Endodermal cell (in vitro differentiated cells): Measurements from ENCODE around the gene SEC11A. TPM values are rescaled to one million over a fixed set of nuclear protein-coding genes. Genes with fewer than 3 reads are reported as not detected.

Experiments used
- DNase-seq: peaks from one replicate; pipeline ENCODE4 v3.0.0-alpha.2; 2017
- H3K27ac ChIP-seq: 2 replicates; pipeline ENCODE4 v1.5.1; 2013; ENCODE audit warnings: mild to moderate bottlenecking, low read depth, low read length, moderate library complexity
- H3K27me3 ChIP-seq: 2 replicates; pipeline ENCODE4 v1.6.1; 2013; ENCODE audit warnings: mild to moderate bottlenecking, low read length, moderate library complexity; ENCODE audit not compliant: insufficient read depth, control insufficient read depth, poor library complexity, severe bottlenecking
- H3K36me3 ChIP-seq: 2 replicates; pipeline ENCODE4 v1.7.0; 2013; ENCODE audit warnings: mild to moderate bottlenecking, low read length, moderate library complexity; ENCODE audit not compliant: control insufficient read depth, insufficient read depth
- H3K4me1 ChIP-seq: one replicate; pipeline ENCODE4 v1.7.0; 2013; ENCODE audit warnings: low read length; ENCODE audit not compliant: control insufficient read depth, insufficient read depth
- H3K4me3 ChIP-seq: 2 replicates; pipeline ENCODE4 v1.5.1; 2013; ENCODE audit warnings: mild to moderate bottlenecking, low read length, moderate library complexity
- H3K9ac ChIP-seq: 2 replicates; pipeline ENCODE4 v1.6.1; 2013; ENCODE audit warnings: mild to moderate bottlenecking, low read length, moderate library complexity; ENCODE audit not compliant: poor library complexity, severe bottlenecking; ENCODE audit errors: extremely low read depth
- H3K9me3 ChIP-seq: 2 replicates; pipeline ENCODE4 v1.6.1; 2013; ENCODE audit warnings: mild to moderate bottlenecking, low read length, moderate library complexity; ENCODE audit not compliant: control insufficient read depth
- H3K27ac Mint-ChIP-seq: 2 replicates; pipeline ENCODE4 v1.8.0; 2020; ENCODE audit warnings: mixed read lengths
- H3K27me3 Mint-ChIP-seq: 2 replicates; pipeline ENCODE4 v1.8.0; 2021; ENCODE audit warnings: mild to moderate bottlenecking, mixed read lengths; ENCODE audit not compliant: insufficient read depth
- H3K36me3 Mint-ChIP-seq: 2 replicates; pipeline ENCODE4 v1.8.0; 2020; ENCODE audit warnings: low read depth, mixed read lengths
- H3K4me1 Mint-ChIP-seq: 2 replicates; pipeline ENCODE4 v1.8.0; 2020; ENCODE audit warnings: mixed read lengths
- H3K4me3 Mint-ChIP-seq: 2 replicates; pipeline ENCODE4 v1.8.0; 2020; ENCODE audit warnings: mild to moderate bottlenecking, moderate library complexity, mixed read lengths
- H3K9me3 Mint-ChIP-seq: 2 replicates; pipeline ENCODE4 v1.8.0; 2020; ENCODE audit warnings: mild to moderate bottlenecking, mixed read lengths
- CTCF ChIP-seq: fragments of 200-600 bp; sonication (generic); conservative IDR thresholded peaks from 2 replicates; pipeline ENCODE4 v1.5.0; 2021; ENCODE audit warnings: antibody characterized with exemption, mild to moderate bottlenecking
- WGBS, 2 experiments: methylation state at CpG; one replicate each; pipeline versions ENCODE4 v1.1.5 to v1.1.7; 2013; ENCODE audit warnings: missing lambda C conversion rate in 2 of 2, mixed read lengths in 1 of 2; ENCODE audit not compliant: insufficient coverage in 1 of 2, insufficient read length in 1 of 2; 5-methylcytosine and 5-hydroxymethylcytosine counted together
- total RNA-seq, 2 donors: library from RNA; stranded (reverse); fragmentation: NEBNext Ultra II Directional in 1 of 2; extraction: Animal tissue kit (Norgen Biotek cat#: 25700) in 1 of 2; gene quantifications; 2 replicates in 1 of 2; 3 replicates in 1 of 2; pipeline ENCODE4 v1.2.1, GENCODE V29; 2021

SEC11A gene
- total RNA-seq, 2 donors from 2014 or later: 192 to 197 TPM

DNA sequence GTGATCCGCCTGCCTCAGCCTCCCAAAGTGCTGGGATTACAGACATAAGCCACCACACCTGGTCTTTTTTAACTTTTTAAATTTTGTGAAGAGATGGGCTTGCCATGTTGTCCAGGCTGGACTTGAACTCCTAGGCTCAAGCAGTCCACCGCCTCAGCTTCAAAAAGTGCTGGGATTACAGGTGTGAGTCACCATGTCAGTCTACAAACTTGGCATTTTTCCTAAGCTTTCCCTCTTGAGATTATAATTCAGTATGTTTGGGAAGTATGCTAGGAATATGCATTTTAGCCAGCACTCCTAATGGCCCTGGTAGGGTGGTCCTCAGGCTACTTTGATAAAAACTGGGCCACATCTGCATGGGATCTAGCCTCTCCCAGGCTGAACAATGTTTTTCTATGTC lies 66.2 kb downstream of the SEC11A start:
- WGBS, 2 experiments: 100% methylated on average over 1 to 2 of the region's 2 CpGs
- peaks cover 53% of the 10 kb centered on the region for H3K36me3 Mint-ChIP-seq

DNA sequence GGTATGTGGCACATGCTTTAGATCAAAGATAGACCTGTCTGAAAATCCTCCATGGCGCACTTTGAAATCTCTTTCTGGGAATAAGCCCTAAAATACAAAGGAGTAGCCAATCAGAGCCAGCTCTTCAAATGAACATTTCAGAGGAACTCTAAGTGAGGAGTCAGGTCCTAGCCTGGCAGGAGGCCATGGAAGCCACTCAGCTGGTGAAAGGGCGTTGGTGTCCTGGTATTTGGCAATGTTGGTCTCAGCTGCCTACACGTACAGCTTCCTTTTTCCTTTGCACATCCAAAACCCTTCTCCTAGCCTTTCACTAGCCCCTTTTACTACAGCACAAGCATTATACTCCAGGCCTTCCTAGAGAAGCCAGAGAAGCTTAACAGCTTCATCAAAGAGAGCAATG lies 67.4 kb downstream of the SEC11A start:
- Mint-ChIP-seq H3K36me3 (peaks cover 57% of the 10 kb centered on the region), H3K4me1 (peaks cover 3% of the 10 kb centered on the region), H3K9me3 (no peaks in the 10 kb centered on the region), H3K27me3 (no peaks in the 10 kb centered on the region), H3K27ac (no peak overlapping the region), H3K4me3 (no peak overlapping the region)
- Histone ChIP-seq H3K9ac (no peak overlapping the region), H3K27ac (no peak overlapping the region), H3K27me3 (no peaks in the 10 kb centered on the region), H3K36me3 (peaks cover 74% of the 10 kb centered on the region), H3K4me1 (peaks cover 4% of the 10 kb centered on the region), H3K9me3 (no peaks in the 10 kb centered on the region), H3K4me3 (no peak overlapping the region)
- TF ChIP-seq CTCF: no peak
- no peak for DNase-seq
- 91 to 99% methylated on average over 3 of the region's 3 CpGs for WGBS, 2 experiments

More for the DNA sequence above, 66.2 kb downstream of the SEC11A start:
- H3K36me3 ChIP-seq: peaks cover 66% of the 10 kb centered on the region
- H3K9me3 Mint-ChIP-seq: no peaks in the 10 kb centered on the region
- H3K9ac ChIP-seq: no peak overlapping the region
- no peak for TF ChIP-seq CTCF
- no peak overlapping the region for H3K27ac ChIP-seq
- H3K4me3 Mint-ChIP-seq: no peak overlapping the region
- DNase-seq: no peak
- H3K27ac Mint-ChIP-seq: no peak overlapping the region
- peaks cover 6% of the 10 kb centered on the region for H3K4me1 Mint-ChIP-seq
- H3K4me1 ChIP-seq: peaks cover 4% of the 10 kb centered on the region
- H3K4me3 ChIP-seq: no peak overlapping the region
- H3K9me3 ChIP-seq: no peaks in the 10 kb centered on the region
- H3K27me3 ChIP-seq: no peaks in the 10 kb centered on the region
- H3K27me3 Mint-ChIP-seq: no peaks in the 10 kb centered on the region

DNA sequence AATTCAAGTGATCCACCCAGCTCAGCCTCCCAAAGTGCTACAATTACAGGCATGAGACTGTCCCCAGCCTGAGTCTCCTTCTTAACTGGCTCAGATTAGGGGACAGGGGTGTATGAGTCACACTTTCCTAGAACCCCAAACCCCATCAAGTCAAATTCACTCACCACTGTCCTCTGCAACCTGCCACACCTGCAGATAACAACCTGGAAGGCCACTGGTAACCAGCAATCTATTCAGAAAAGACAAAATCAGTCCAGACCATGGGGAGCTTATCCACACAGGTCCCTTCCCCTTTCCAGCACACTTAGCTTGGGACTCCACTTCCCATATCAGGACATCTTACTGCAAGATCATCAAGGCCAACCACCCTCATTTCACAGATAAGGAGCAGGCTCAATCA lies 68.2 kb downstream of the SEC11A start:
- no peak overlapping the region for H3K9ac ChIP-seq
- H3K27ac Mint-ChIP-seq: no peak overlapping the region
- H3K27me3 Mint-ChIP-seq: no peaks in the 10 kb centered on the region
- no peaks in the 10 kb centered on the region for H3K9me3 ChIP-seq
- no peak for TF ChIP-seq CTCF
- DNase-seq: no peak
- H3K4me3 ChIP-seq: no peak overlapping the region
- H3K27me3 ChIP-seq: no peaks in the 10 kb centered on the region
- no peak overlapping the region for H3K4me3 Mint-ChIP-seq
- H3K4me1 ChIP-seq: peaks cover 3% of the 10 kb centered on the region
- no peak overlapping the region for H3K27ac ChIP-seq
- peaks cover 65% of the 10 kb centered on the region for H3K36me3 Mint-ChIP-seq
- H3K4me1 Mint-ChIP-seq: no peaks in the 10 kb centered on the region
- H3K36me3 ChIP-seq: peaks cover 79% of the 10 kb centered on the region
- no peaks in the 10 kb centered on the region for H3K9me3 Mint-ChIP-seq
